Activated CD8-positive, alpha-beta T cell treated with anti-CD3 and anti-CD28 coated beads for 36 hours (primary cell): ENCODE results near the gene ZNF320. TPM values are rescaled to one million over a fixed set of nuclear protein-coding genes. Genes with fewer than 3 reads are reported as not detected.
"Not testable (repeated sequence)": the region's sequence is repeated elsewhere in the genome, so short reads cannot be mapped to it uniquely, and the experiment has no call there.

Experiments used
- ATAC-seq: fragments of 200-7000 bp; cut with Tn5 transposase; one replicate; pipeline ENCODE4 v1.10.0; 2021; ENCODE audit warnings: mild to moderate bottlenecking, moderate library complexity
- CTCF ChIA-PET: fragments of 350-600 bp; sonication (Branson Sonifier 250); formaldehyde crosslinking; loops from one replicate; lab custom pipeline; 2021; ENCODE audit warnings: antibody characterized with exemption; lab: Charles Lee
- POLR2A ChIA-PET: fragments of 350-600 bp; sonication (Branson Sonifier 250); formaldehyde crosslinking; loops from one replicate; lab custom pipeline; 2021; ENCODE audit warnings: antibody characterized with exemption; lab: Charles Lee
- DNase-seq: peaks from one replicate; pipeline ENCODE4 v3.0.0-alpha.2; 2020
- H3K27ac Mint-ChIP-seq: one replicate; pipeline ENCODE4 v1.8.0; 2021; ENCODE audit warnings: mild to moderate bottlenecking, mixed read lengths
- H3K27me3 Mint-ChIP-seq: one replicate; pipeline ENCODE4 v1.8.0; 2021; ENCODE audit warnings: mixed read lengths
- H3K36me3 Mint-ChIP-seq: one replicate; pipeline ENCODE4 v1.8.0; 2021; ENCODE audit warnings: low read depth, mixed read lengths
- H3K4me1 Mint-ChIP-seq: one replicate; pipeline ENCODE4 v1.8.0; 2021; ENCODE audit warnings: low read depth, mixed read lengths
- H3K4me3 Mint-ChIP-seq: one replicate; pipeline ENCODE4 v1.8.0; 2021; ENCODE audit warnings: mild to moderate bottlenecking, moderate library complexity, mixed read lengths
- H3K9me3 Mint-ChIP-seq: one replicate; pipeline ENCODE4 v1.8.0; 2021; ENCODE audit warnings: mixed read lengths
- CTCF ChIP-seq: fragments of 200-600 bp; IDR thresholded peaks from one replicate; pipeline ENCODE4 v1.8.0; 2022; ENCODE audit warnings: antibody characterized with exemption, mild to moderate bottlenecking
- intact Hi-C: fragments of 100-400 bp; cut with micrococcal nuclease; formaldehyde crosslinking; loops from one replicate; pipeline ENCODE4 v1.10.0; 2022
- total RNA-seq, 2 experiments: library from RNA; stranded (reverse); gene quantifications; one replicate each; pipeline ENCODE4 v1.2.3, GENCODE V29; 2021

Gene ZNF320
- total RNA-seq, 2 experiments from 2014 or later, result 7.0 to 9.4 TPM

- H3K9me3 Mint-ChIP-seq, result no peaks in the 10 kb centered on the region
- no peak for TF ChIP-seq CTCF
- intact Hi-C loops, result no loop called here
- ChIA-PET POLR2A (interaction anchor here (0.6 kb wide), 2 partner anchors 35 to 58 kb away, joined by 3 read pairs; no protein-coding TSS in a partner anchor), CTCF (no interaction called here)
- DNase-seq (no peak), ATAC-seq (no peak)
- H3K4me1 Mint-ChIP-seq, result peaks cover 21% of the 10 kb centered on the region
- H3K4me3 Mint-ChIP-seq, result peak overlapping the region; percentile 93
- peak overlapping the region; percentile 94 for H3K27ac Mint-ChIP-seq
- no peaks in the 10 kb centered on the region for H3K27me3 Mint-ChIP-seq
- H3K36me3 Mint-ChIP-seq, result peaks cover 22% of the 10 kb centered on the region
Observed at GRCh38 chr19:52923778-52924593, 26.6 kb upstream of the ZNF320 start.

- POLR2A ChIA-PET, result no interaction called here
Observed at GRCh38 chr19:52922841-52923777, 25.7 kb upstream of the ZNF320 start, which contains the start of gene ZNF888. Gene ZNF888 (minus strand): TSS chr19:52923428. CDS start chr19:52917873, 5,555 bp downstream.

GRCh38 chr19:52917531-52917930 is 20.1 kb upstream of the ZNF320 start:
- TF ChIP-seq CTCF, result no peak
- H3K27me3 Mint-ChIP-seq, result no peaks in the 10 kb centered on the region
- peaks cover 51% of the 10 kb centered on the region for H3K36me3 Mint-ChIP-seq
- peaks cover 14% of the 10 kb centered on the region for H3K4me1 Mint-ChIP-seq
- H3K4me3 Mint-ChIP-seq, result no peak overlapping the region
- intact Hi-C loops, result no loop called here
- ChIA-PET CTCF (no interaction called here), POLR2A (interaction anchor here (1.4 kb wide), 1 partner anchor 16 kb away, joined by 3 read pairs; no protein-coding TSS in a partner anchor)
- no peak overlapping the region for H3K27ac Mint-ChIP-seq
- DNase-seq (no peak), ATAC-seq (no peak)
- no peaks in the 10 kb centered on the region for H3K9me3 Mint-ChIP-seq

More at GRCh38 chr19:52922841-52923777, 25.7 kb upstream of the ZNF320 start, which contains the start of gene ZNF888:
- no peaks in the 10 kb centered on the region for H3K9me3 Mint-ChIP-seq
- TF ChIP-seq CTCF, result no peak
- peak; percentile 100 for ATAC-seq
- CTCF ChIA-PET, result no interaction called here
- peak within 1 kb of the TSS; percentile 93 for H3K4me3 Mint-ChIP-seq
- peak; percentile 94 for DNase-seq
- no peaks in the 10 kb centered on the region for H3K27me3 Mint-ChIP-seq
- intact Hi-C loops, result no loop called here
- H3K4me1 Mint-ChIP-seq, result peaks cover 21% of the 10 kb centered on the region
- peaks cover 14% of the 10 kb centered on the region for H3K36me3 Mint-ChIP-seq
- H3K27ac Mint-ChIP-seq, result peak within 1 kb of the TSS; percentile 94

GRCh38 chr19:52910648-52911047 is 13.2 kb upstream of the ZNF320 start:
- intact Hi-C loops, result no loop called here
- POLR2A ChIA-PET, result no interaction called here
- Mint-ChIP-seq H3K27me3 (no peaks in the 10 kb centered on the region), H3K27ac (no peak overlapping the region), H3K36me3 (peaks cover 73% of the 10 kb centered on the region), H3K4me1 (no peaks in the 10 kb centered on the region), H3K4me3 (no peak overlapping the region), H3K9me3 (peaks cover 32% of the 10 kb centered on the region)
- no peak for TF ChIP-seq CTCF
- no peak for DNase-seq
- no peak for ATAC-seq
- CTCF ChIA-PET, result interaction anchor here (1.4 kb wide), 1 partner anchor 11 kb away, joined by 4 read pairs; no protein-coding TSS in a partner anchor

GRCh38 chr19:52904052-52904780 is 6.8 kb upstream of the ZNF320 start:
- H3K4me1 Mint-ChIP-seq, CTCF ChIA-PET, intact Hi-C loops, ATAC-seq, H3K4me3 Mint-ChIP-seq, POLR2A ChIA-PET, DNase-seq, H3K27ac Mint-ChIP-seq, H3K27me3 Mint-ChIP-seq: not testable (repeated sequence)
- peaks cover 29% of the 10 kb centered on the region for H3K9me3 Mint-ChIP-seq
- H3K36me3 Mint-ChIP-seq, result peaks cover 41% of the 10 kb centered on the region
